ENCODE results near the gene GALNT10. TPM values are rescaled to one million over a fixed set of nuclear protein-coding genes. Genes with fewer than 3 reads are reported as not detected.

GALNT10 gene
- total RNA-seq, 1 donor from 2014 or later, result 52.3 TPM

DNA sequence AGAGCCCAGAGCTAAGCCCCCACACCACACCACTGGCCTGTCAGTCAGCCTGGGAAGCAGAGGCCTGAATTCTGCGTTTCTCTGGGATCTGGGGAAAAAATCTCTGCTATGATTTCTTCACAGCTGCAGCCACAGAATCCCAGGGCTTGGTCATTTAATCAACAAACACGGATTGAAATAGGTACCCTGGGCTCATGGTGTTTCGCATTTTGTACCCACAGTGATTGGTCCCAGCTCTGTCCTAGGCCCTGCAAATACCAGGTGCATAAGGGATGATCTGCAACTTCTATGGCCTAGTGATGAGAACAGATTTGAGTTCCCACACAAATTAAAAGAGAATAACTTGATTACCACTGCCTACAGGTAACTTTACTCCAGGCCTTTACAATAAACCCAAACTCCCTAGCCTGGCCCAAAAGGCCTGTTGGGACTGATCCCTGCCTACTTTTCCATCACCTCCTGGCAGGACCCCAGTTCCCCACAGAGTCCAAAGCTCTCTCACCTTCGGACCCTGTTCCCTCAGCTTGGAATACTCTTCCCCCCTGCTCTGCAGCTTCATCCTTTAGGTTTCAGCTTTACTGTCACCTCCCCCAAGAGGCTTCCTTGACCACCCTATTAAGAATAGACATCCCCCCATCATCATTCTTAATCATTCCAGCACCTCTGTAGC is 240.6 kb downstream of the GALNT10 start:
- DNase-seq (ENCODE audit: low spot score in 2 of 2), result no peak
- intact Hi-C loops (cut with DNase I), result no loop called here
- H3K4me3 ChIP-seq, result no peak overlapping the region
- no peaks in the 10 kb centered on the region for H3K9me3 ChIP-seq
- no peak overlapping the region for H3K27ac ChIP-seq
- TF ChIP-seq, protein P1, sequence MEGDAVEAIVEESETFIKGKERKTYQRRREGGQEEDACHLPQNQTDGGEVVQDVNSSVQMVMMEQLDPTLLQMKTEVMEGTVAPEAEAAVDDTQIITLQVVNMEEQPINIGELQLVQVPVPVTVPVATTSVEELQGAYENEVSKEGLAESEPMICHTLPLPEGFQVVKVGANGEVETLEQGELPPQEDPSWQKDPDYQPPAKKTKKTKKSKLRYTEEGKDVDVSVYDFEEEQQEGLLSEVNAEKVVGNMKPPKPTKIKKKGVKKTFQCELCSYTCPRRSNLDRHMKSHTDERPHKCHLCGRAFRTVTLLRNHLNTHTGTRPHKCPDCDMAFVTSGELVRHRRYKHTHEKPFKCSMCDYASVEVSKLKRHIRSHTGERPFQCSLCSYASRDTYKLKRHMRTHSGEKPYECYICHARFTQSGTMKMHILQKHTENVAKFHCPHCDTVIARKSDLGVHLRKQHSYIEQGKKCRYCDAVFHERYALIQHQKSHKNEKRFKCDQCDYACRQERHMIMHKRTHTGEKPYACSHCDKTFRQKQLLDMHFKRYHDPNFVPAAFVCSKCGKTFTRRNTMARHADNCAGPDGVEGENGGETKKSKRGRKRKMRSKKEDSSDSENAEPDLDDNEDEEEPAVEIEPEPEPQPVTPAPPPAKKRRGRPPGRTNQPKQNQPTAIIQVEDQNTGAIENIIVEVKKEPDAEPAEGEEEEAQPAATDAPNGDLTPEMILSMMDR (IDR thresholded peaks at IDR 0.05), result no peak
- no peaks in the 10 kb centered on the region for H3K4me1 ChIP-seq
- H3K36me3 ChIP-seq, result no peaks in the 10 kb centered on the region
- H3K27me3 ChIP-seq, result no peaks in the 10 kb centered on the region

DNA sequence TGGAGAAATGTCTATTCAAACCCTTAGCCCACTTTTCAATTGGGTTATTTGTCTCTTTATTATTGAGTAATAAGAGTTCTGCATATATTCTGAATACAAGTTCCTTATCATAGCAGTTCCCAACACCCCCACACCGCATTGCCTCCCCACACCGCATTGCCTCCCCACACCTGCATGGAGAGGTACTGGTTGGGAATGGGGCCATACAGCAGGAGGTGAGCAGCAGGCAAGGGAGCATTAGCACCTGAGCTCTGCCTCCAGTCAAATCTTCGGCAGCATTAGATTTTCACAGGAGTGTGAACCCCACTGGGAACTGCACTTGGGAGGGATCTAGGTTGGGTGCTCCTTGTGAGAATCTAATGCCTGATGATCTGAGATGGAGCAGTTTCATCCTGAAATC is 244.7 kb downstream of the GALNT10 start:
- Histone ChIP-seq H3K4me1 (no peaks in the 10 kb centered on the region), H3K36me3 (peaks cover 0 to 27% of the 10 kb centered on the region in 2 donors)

DNA sequence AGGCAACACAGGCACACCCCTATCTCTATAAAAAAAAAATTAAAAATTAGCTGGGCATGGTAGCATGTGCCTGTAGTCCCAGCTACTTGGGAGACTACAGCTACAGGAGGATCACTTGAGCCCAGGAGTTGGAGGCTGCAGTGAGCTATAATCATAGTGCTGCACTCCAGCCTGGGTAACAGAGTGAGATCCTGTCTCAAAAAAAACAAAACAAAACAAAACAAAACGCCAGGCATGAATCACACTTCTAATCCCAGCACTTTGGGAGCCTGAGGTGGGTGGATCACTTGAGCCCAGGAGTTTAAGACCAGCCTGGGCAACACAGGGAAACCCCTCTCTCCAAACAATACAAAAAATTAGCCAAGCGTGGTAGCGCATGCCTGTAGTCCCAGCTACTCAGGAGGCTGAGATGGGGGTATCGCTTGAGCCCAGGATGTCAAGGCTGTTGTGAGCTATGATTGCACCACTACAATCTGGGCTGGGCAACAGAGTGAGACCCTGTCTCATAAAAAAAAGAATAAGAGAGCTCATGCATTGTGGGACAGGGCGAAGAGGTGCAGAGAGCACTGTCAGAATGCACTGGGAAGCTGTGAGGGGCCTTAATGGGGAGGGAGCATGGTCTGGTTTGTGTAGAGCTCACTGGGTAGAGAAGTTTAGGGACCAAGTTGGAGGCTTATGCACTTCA is 246.9 kb downstream of the GALNT10 start:
- Histone ChIP-seq H3K27me3 (no peaks in the 10 kb centered on the region), H3K27ac (no peak overlapping the region), H3K4me3 (no peak overlapping the region), H3K36me3 (peaks cover 0 to 42% of the 10 kb centered on the region in 2 donors), H3K9me3 (no peaks in the 10 kb centered on the region), H3K4me1 (no peaks in the 10 kb centered on the region)
- TF ChIP-seq, protein P1 (IDR thresholded peaks at IDR 0.05), result no peak
- DNase-seq (ENCODE audit: low spot score in 2 of 2), result no peak
- intact Hi-C loops (cut with DNase I), result no loop called here

More for the DNA sequence above, 244.7 kb downstream of the GALNT10 start:
- H3K9me3 ChIP-seq, result no peaks in the 10 kb centered on the region
- TF ChIP-seq, protein P1 (IDR thresholded peaks at IDR 0.05), result no peak
- DNase-seq (ENCODE audit: low spot score in 2 of 2), result no peak
- intact Hi-C loops (cut with DNase I), result no loop called here
- no peak overlapping the region for H3K4me3 ChIP-seq
- H3K27me3 ChIP-seq, result no peaks in the 10 kb centered on the region
- no peak overlapping the region for H3K27ac ChIP-seq

DNA sequence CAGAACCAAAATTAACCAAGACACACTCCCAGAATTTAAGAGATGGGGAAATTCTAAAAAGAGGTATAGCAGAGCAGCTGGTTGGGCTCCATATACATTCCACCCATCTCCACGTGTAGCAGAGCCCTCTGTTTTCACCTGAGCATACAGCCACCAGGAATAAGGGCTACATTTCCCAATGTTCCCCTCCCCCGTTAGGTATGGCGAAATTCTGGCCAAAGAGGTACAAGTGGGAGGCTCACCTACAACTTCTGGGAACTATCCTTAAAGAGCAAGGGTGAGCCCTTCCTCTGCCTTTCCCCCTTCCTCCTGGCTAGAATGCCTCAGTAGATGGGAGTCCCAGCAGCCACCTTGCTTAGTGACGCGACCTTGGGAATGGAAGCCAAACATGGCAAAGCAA is 250.0 kb downstream of the GALNT10 start:
- TF ChIP-seq, protein P1 (IDR thresholded peaks at IDR 0.05), result no peak
- Histone ChIP-seq H3K4me3 (no peak overlapping the region), H3K27ac (no peak overlapping the region), H3K27me3 (no peaks in the 10 kb centered on the region), H3K4me1 (peaks cover 4 to 9% of the 10 kb centered on the region in 2 donors), H3K36me3 (peaks cover 0 to 42% of the 10 kb centered on the region in 2 donors), H3K9me3 (no peaks in the 10 kb centered on the region)
- no peak for DNase-seq (ENCODE audit: low spot score in 2 of 2)
- intact Hi-C loops (cut with DNase I), result loop anchor here (10.0 kb wide), 1 partner anchor 414 kb away; the partner anchor contains the start of genes CNOT8 and FAXDC2

DNA sequence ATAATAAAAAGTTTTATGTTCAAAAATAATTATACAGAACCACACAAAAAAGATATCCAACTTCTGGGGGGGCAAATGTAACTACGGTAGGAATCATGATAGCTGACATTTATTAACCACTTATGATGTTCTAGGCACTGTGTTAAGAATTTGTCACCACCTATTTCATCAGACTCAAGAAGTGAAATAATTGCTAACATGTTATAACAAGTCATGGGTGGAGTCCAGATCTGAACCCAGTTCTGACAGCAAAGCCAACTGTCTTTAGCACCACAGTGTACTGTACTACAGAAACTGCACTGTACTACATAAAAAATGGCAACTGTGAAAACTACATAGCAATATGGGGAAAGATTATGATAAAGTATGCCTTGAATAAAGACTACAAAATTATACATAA is 252.3 kb downstream of the GALNT10 start:
- Histone ChIP-seq H3K36me3 (peaks cover 0 to 29% of the 10 kb centered on the region in 2 donors), H3K9me3 (no peaks in the 10 kb centered on the region), H3K27ac (no peak overlapping the region), H3K4me1 (peaks cover 4 to 14% of the 10 kb centered on the region in 2 donors), H3K27me3 (no peaks in the 10 kb centered on the region), H3K4me3 (no peak overlapping the region)
- TF ChIP-seq, protein P1 (IDR thresholded peaks at IDR 0.05), result no peak
- no peak for DNase-seq (ENCODE audit: low spot score in 2 of 2)
- intact Hi-C loops (cut with DNase I), result loop anchor here (10.0 kb wide), 1 partner anchor 412 kb away; the partner anchor contains the start of genes CNOT8 and FAXDC2
